SK-N-SH (cell line): ENCODE measurements around the gene THTPA. TPM values are rescaled to one million over a fixed set of nuclear protein-coding genes. Genes with fewer than 3 reads are reported as not detected.

Source experiments
- CTCF ChIA-PET: fragments of 300-600, 350-600 bp; formaldehyde crosslinking; extraction: SDS; loops from one replicate; lab custom pipeline; 2021; lab: Yijun Ruan, JAX
- POLR2A ChIA-PET: fragments of 350-600 bp; sonication (Branson Sonifier 250); formaldehyde crosslinking; extraction: SDS; loops from one replicate; lab custom pipeline; 2020; ENCODE audit warnings: antibody characterized with exemption, inconsistent platforms; lab: Yijun Ruan, JAX
- DNase-seq: peaks from one replicate; pipeline ENCODE4 v3.0.0; 2012
- H2AFZ ChIP-seq: fragments of 200-600 bp; sonication (generic); 2 replicates; pipeline ENCODE4 v1.8.1; 2016; ENCODE audit warnings: antibody characterized with exemption, mild to moderate bottlenecking, low read depth
- H3F3A ChIP-seq: fragments of 200-600 bp; sonication (generic); replicated peaks from 2 replicates; pipeline ENCODE3; 2016; ENCODE audit warnings: antibody characterized with exemption, mild to moderate bottlenecking; ENCODE audit not compliant: insufficient read depth
- H3K27ac ChIP-seq, 2 experiments: fragments of 200-500 bp in 1 of 2; fragments of 200-600 bp in 1 of 2; sonication (Bioruptor generic) in 1 of 2; sonication (generic), shearing (Covaris generic) in 1 of 2; 2 replicates each; pipeline versions ENCODE4 v1.5.1 to v1.6.1; 2014 to 2016; ENCODE audit warnings: low read depth in 2 of 2, inconsistent platforms in 1 of 2, low read length in 1 of 2, mild to moderate bottlenecking in 1 of 2, mixed read lengths in 1 of 2
- H3K27me3 ChIP-seq: fragments of 200-600 bp; sonication (generic), shearing (Covaris generic); 2 replicates; pipeline ENCODE4 v1.6.1; 2016; ENCODE audit warnings: mixed run types; ENCODE audit not compliant: insufficient read depth
- H3K36me3 ChIP-seq, 2 experiments: fragments of 200-500 bp in 1 of 2; fragments of 200-600 bp in 1 of 2; sonication (Bioruptor generic) in 1 of 2; sonication (generic) in 1 of 2; replicated peaks in 1 of 2; 2 replicates each; pipeline versions ENCODE3 to v1.5.1; 2014 to 2016; ENCODE audit warnings: low read length in 1 of 2, mild to moderate bottlenecking in 1 of 2; ENCODE audit not compliant: insufficient read depth in 2 of 2, control insufficient read depth in 1 of 2
- H3K4me1 ChIP-seq, 2 experiments: fragments of 200-500 bp in 1 of 2; fragments of 200-600 bp in 1 of 2; sonication (Bioruptor generic) in 1 of 2; sonication (generic), shearing (Covaris generic) in 1 of 2; 2 replicates each; pipeline versions ENCODE4 v1.5.1 to v1.6.1; 2014 to 2016; ENCODE audit warnings: low read depth in 1 of 2, low read length in 1 of 2, mixed run types in 1 of 2; ENCODE audit not compliant: insufficient read depth in 2 of 2, control insufficient read depth in 1 of 2
- H3K4me2 ChIP-seq: fragments of 200-600 bp; sonication (generic), shearing (Covaris generic); 2 replicates; pipeline ENCODE4 v1.6.1; 2017; ENCODE audit warnings: mixed run types
- H3K4me3 ChIP-seq, 2 experiments: fragments of 200-500 bp in 1 of 2; fragments of 200-600 bp in 1 of 2; sonication (Bioruptor generic) in 1 of 2; sonication (generic), shearing (Covaris generic) in 1 of 2; 2 replicates each; pipeline versions ENCODE4 v1.5.1 to v1.8.1; 2014 to 2016; ENCODE audit warnings: low read depth in 2 of 2, inconsistent platforms in 1 of 2, low read length in 1 of 2, mild to moderate bottlenecking in 1 of 2, mixed read lengths in 1 of 2, moderate library complexity in 1 of 2
- H3K79me2 ChIP-seq: fragments of 200-600 bp; sonication (generic); 2 replicates; pipeline ENCODE4 v1.8.1; 2017; ENCODE audit warnings: mild to moderate bottlenecking; ENCODE audit not compliant: insufficient read depth
- H3K9ac ChIP-seq: fragments of 200-600 bp; sonication (generic); 2 replicates; pipeline ENCODE4 v1.6.1; 2017; ENCODE audit warnings: mixed run types
- H3K9me2 ChIP-seq: fragments of 200-600 bp; sonication (generic); 2 replicates; pipeline ENCODE4 v1.6.1; 2017; ENCODE audit warnings: mixed run types
- H3K9me3 ChIP-seq: fragments of 200-600 bp; sonication (generic); 2 replicates; pipeline ENCODE4 v1.6.1; 2017; ENCODE audit warnings: mixed run types, mild to moderate bottlenecking, moderate library complexity
- H4K20me1 ChIP-seq: fragments of 200-600 bp; sonication (generic); 2 replicates; pipeline ENCODE4 v1.6.1; 2017; ENCODE audit warnings: mild to moderate bottlenecking, mixed run types; ENCODE audit not compliant: insufficient read depth
- CHD2 ChIP-seq: fragments of 150-350 bp; IDR thresholded peaks from 2 replicates; pipeline ENCODE4 v1.6.1; 2018; ENCODE audit warnings: low read length; ENCODE audit not compliant: partially characterized antibody
- CTCF ChIP-seq: fragments of 200-600 bp; sonication (generic); IDR thresholded peaks from 2 replicates; pipeline ENCODE4 v1.6.1; 2017; ENCODE audit warnings: antibody characterized with exemption, mild to moderate bottlenecking, moderate library complexity
- ELF1 ChIP-seq: IDR thresholded peaks from 2 replicates; pipeline ENCODE4 v1.4.0; 2012
- EP300 ChIP-seq, 2 experiments: IDR thresholded peaks; 2 replicates each; pipeline versions ENCODE4 v1.4.0 to v1.6.1; 2012; ENCODE audit warnings: borderline replicate concordance in 1 of 2, low read depth in 1 of 2, low read length in 1 of 2
- EZH2phosphoT487 ChIP-seq: fragments of 200-600 bp; sonication (generic); IDR thresholded peaks from 2 replicates; pipeline ENCODE4 v1.6.1; 2017; ENCODE audit warnings: low read depth, mixed run types, mild to moderate bottlenecking, antibody characterized with exemption, moderate library complexity, borderline replicate concordance
- GABPA ChIP-seq: IDR thresholded peaks from 2 replicates; pipeline ENCODE4 v1.4.0; 2012; ENCODE audit warnings: low read depth, mild to moderate bottlenecking
- IRF3 ChIP-seq: fragments of 150-350 bp; IDR thresholded peaks from 2 replicates; pipeline ENCODE4 v1.6.1; 2016; ENCODE audit warnings: mild to moderate bottlenecking, low read depth, low read length
- MAX ChIP-seq: IDR thresholded peaks from 2 replicates; pipeline ENCODE4 v1.4.0; 2012; ENCODE audit warnings: low read depth
- NFIC ChIP-seq: IDR thresholded peaks from 2 replicates; pipeline ENCODE4 v1.4.0; 2012; ENCODE audit warnings: borderline replicate concordance
- REST ChIP-seq: IDR thresholded peaks from 2 replicates; pipeline ENCODE4 v1.6.1; 2012; ENCODE audit warnings: mild to moderate bottlenecking, low read depth, low read length, moderate library complexity
- RFX5 ChIP-seq: IDR thresholded peaks from 2 replicates; pipeline ENCODE4 v1.6.1; 2012; ENCODE audit warnings: mild to moderate bottlenecking, improper control_type of control experiment, low read length
- SIN3A ChIP-seq: IDR thresholded peaks from 2 replicates; pipeline ENCODE4 v1.6.1; 2012; ENCODE audit warnings: low read depth, mild to moderate bottlenecking, low read length, moderate library complexity, borderline replicate concordance
- TAF1 ChIP-seq: IDR thresholded peaks from 2 replicates; pipeline ENCODE4 v1.6.1; 2012; ENCODE audit warnings: low read depth, mild to moderate bottlenecking, low read length, moderate library complexity, borderline replicate concordance
- USF2 ChIP-seq: fragments of 150-350 bp; IDR thresholded peaks from 2 replicates; pipeline ENCODE4 v1.6.1; 2017; ENCODE audit warnings: antibody characterized with exemption, low read length, low read depth, borderline replicate concordance
- YY1 ChIP-seq: IDR thresholded peaks from 2 replicates; pipeline ENCODE4 v1.4.0; 2012; ENCODE audit warnings: low read depth, mild to moderate bottlenecking
- WGBS: methylation state at CpG from one replicate; pipeline ENCODE4 v1.1.6; 2017; ENCODE audit warnings: low lambda C conversion rate; 5-methylcytosine and 5-hydroxymethylcytosine counted together
- polyA plus RNA-seq, 3 experiments: library from polyadenylated mRNA; depleted of rRNA; stranded (reverse); fragments of >200 nt; gene quantifications; 2 replicates each; pipeline ENCODE4 v1.2.3, GENCODE V29; 2012

The THTPA gene
- polyA plus RNA-seq, 1 of the 3 experiments (the other 2 are of a cell fraction) = 16.3 TPM

- TF ChIP-seq CHD2 = no peak
- no peak for TF ChIP-seq RFX5
- no peak for TF ChIP-seq EZH2phosphoT487
- TF ChIP-seq GABPA = no peak
Observed at GRCh38 chr14:23564876-23565275, 8.8 kb downstream of the THTPA start (continued).

GRCh38 chr14:23565626-23566025 lies 9.6 kb downstream of the THTPA start:
- Histone ChIP-seq H3K4me3 (no peak overlapping the region), H3K4me2 (no peak overlapping the region), H3K36me3 (peaks cover 0 to 35% of the 10 kb centered on the region in 2 experiments), H3F3A (peaks cover 10% of the 10 kb centered on the region), H2AFZ (no peak overlapping the region), H3K9ac (no peak overlapping the region), H3K9me3 (no peaks in the 10 kb centered on the region), H3K4me1 (peaks cover 0 to 31% of the 10 kb centered on the region in 2 experiments; a peak in 1 of 4 replicates), H4K20me1 (no peaks in the 10 kb centered on the region), H3K27me3 (no peaks in the 10 kb centered on the region), H3K27ac (no peak overlapping the region), H3K9me2 (no peaks in the 10 kb centered on the region), H3K79me2 (0 out of 2 replicates have a peak, but pooled peaks cover 3% of the 10 kb centered on the region)
- 97% methylated on average over 10 of the region's 11 CpGs for WGBS
- CTCF ChIA-PET = interaction anchor here (0.9 to 19.5 kb wide), 3 partner anchors 7 to 89 kb away, joined by 3 to 785 read pairs (median 67); partner anchors contain the start of genes JPH4, NGDN and THTPA
- no peak for DNase-seq
- no peak for TF ChIP-seq SIN3A
- no peak for TF ChIP-seq NFIC
- no peak for TF ChIP-seq CHD2
- TF ChIP-seq CTCF = no peak
- no peak for TF ChIP-seq TAF1
- TF ChIP-seq USF2 = no peak
- TF ChIP-seq GABPA = no peak
- TF ChIP-seq REST = no peak
- no peak for TF ChIP-seq EP300 (IDR thresholded peaks at IDR 0.05; ENCODE audit: borderline replicate concordance in 1 of 2, low read depth in 1 of 2, low read length in 1 of 2)
- no peak for TF ChIP-seq YY1
- TF ChIP-seq IRF3 = no peak
- TF ChIP-seq ELF1 = no peak
- no peak for TF ChIP-seq MAX
- POLR2A ChIA-PET = no interaction called here
